K562 (cell line): ENCODE measurements around the gene SLC4A3. TPM values are rescaled to one million over a fixed set of nuclear protein-coding genes. Genes with fewer than 3 reads are reported as not detected.

Source experiments
- ATF1 ChIP-seq, 2 experiments: fragments of 450-650 bp in 1 of 2; IDR thresholded peaks; 2 replicates each; pipeline ENCODE4 v1.6.1; 2016; ENCODE audit warnings: missing compliant biosample characterization in 1 of 2, missing genetic modification characterization in 1 of 2
- E2F3 ChIP-seq: fragments of 250-450 bp; sonication (Bioruptor Pico); IDR thresholded peaks from 2 replicates; pipeline ENCODE4 v1.4.0; 2020; ENCODE audit warnings: mild to moderate bottlenecking
- ESRRB ChIP-seq: fragments of 250-450 bp; sonication (Bioruptor Pico); IDR thresholded peaks from 2 replicates; pipeline ENCODE4 v1.5.0; 2020; ENCODE audit warnings: mild to moderate bottlenecking, moderate library complexity, borderline replicate concordance
- ETS2 ChIP-seq: IDR thresholded peaks from 2 replicates; pipeline ENCODE4 v1.6.1; 2016; ENCODE audit warnings: borderline replicate concordance, missing genetic modification characterization, mild to moderate bottlenecking, moderate library complexity, missing compliant biosample characterization; ENCODE audit not compliant: poor library complexity, severe bottlenecking
- ETV5 ChIP-seq: sonication (generic); formaldehyde crosslinking; IDR thresholded peaks from 2 replicates; pipeline ENCODE4 v1.4.0; 2020; ENCODE audit warnings: low read depth, mild to moderate bottlenecking, missing genetic modification reagents
- GATAD2A ChIP-seq: fragments of 450-650 bp; IDR thresholded peaks from 2 replicates; pipeline ENCODE4 v1.6.1; 2017
- HSF4 ChIP-seq: fragments of 250-450 bp; sonication (Bioruptor Pico); IDR thresholded peaks from 2 replicates; pipeline ENCODE4 v2.1.2; 2022; ENCODE audit warnings: mild to moderate bottlenecking, moderate library complexity, borderline replicate concordance
- KHSRP ChIP-seq: fragments of 450-650 bp; IDR thresholded peaks from 2 replicates; pipeline ENCODE4 v1.6.1; 2017
- L3MBTL2 ChIP-seq: fragments of 450-650 bp; IDR thresholded peaks from 2 replicates; pipeline ENCODE4 v1.6.1; 2016; ENCODE audit warnings: mild to moderate bottlenecking, moderate library complexity
- NFXL1 ChIP-seq: fragments of 450-650 bp; formaldehyde crosslinking; IDR thresholded peaks from 2 replicates; pipeline ENCODE4 v1.4.0; 2021; ENCODE audit warnings: mild to moderate bottlenecking
- PHB2 ChIP-seq: fragments of 450-650 bp; IDR thresholded peaks from 2 replicates; pipeline ENCODE4 v1.6.1; 2017; ENCODE audit warnings: low read depth
- SAP30 ChIP-seq: fragments of 200-600 bp; sonication (generic); IDR thresholded peaks from 2 replicates; pipeline ENCODE4 v1.6.1; 2012; ENCODE audit warnings: borderline replicate concordance, low read depth, mild to moderate bottlenecking, moderate library complexity, low read length, control low read depth, inconsistent platforms; ENCODE audit not compliant: insufficient read depth, poor library complexity, severe bottlenecking
- SMAD3 ChIP-seq: fragments of 450-650 bp; formaldehyde crosslinking; conservative IDR thresholded peaks from 2 replicates; pipeline ENCODE4 v1.4.0; 2020; ENCODE audit warnings: mild to moderate bottlenecking
- SMARCA4 ChIP-seq: fragments of 450-650 bp; IDR thresholded peaks from 2 replicates; pipeline ENCODE4 v1.6.1; 2016
- SREBF2 ChIP-seq: sonication (generic); formaldehyde crosslinking; IDR thresholded peaks from 2 replicates; pipeline ENCODE4 v1.4.0; 2020; ENCODE audit warnings: mild to moderate bottlenecking, missing genetic modification reagents
- SRSF1 ChIP-seq: fragments of 200-400 bp; formaldehyde crosslinking; IDR thresholded peaks from 2 replicates; pipeline ENCODE4 v1.6.1; 2017; ENCODE audit warnings: mild to moderate bottlenecking, low read depth, low read length, moderate library complexity
- TBP ChIP-seq: optimal IDR thresholded peaks from 2 replicates; pipeline ENCODE3; 2011; ENCODE audit warnings: low read depth, low read length, improper control_type of control experiment
- TSC22D4 ChIP-seq: fragments of 450-650 bp; IDR thresholded peaks from 2 replicates; pipeline ENCODE4 v1.6.1; 2016; ENCODE audit warnings: missing genetic modification characterization, missing biosample characterization, control low read depth
- ZKSCAN3 ChIP-seq: fragments of 250-450 bp; sonication (Bioruptor Pico); IDR thresholded peaks from 2 replicates; pipeline ENCODE4 v1.4.0; 2020
- ZKSCAN8 ChIP-seq: fragments of 200-800 bp; sonication (Bioruptor generic); IDR thresholded peaks from 2 replicates; pipeline ENCODE4 v1.6.1; 2016; ENCODE audit warnings: missing genetic modification characterization, missing compliant biosample characterization
- ZNF316 ChIP-seq: fragments of 450-650 bp; IDR thresholded peaks from 2 replicates; pipeline ENCODE4 v1.6.1; 2016
- ZNF766 ChIP-seq: fragments of 200-800 bp; sonication (Bioruptor generic); conservative IDR thresholded peaks from 2 replicates; pipeline ENCODE4 v1.6.1; 2016; ENCODE audit warnings: missing genetic modification characterization, missing compliant biosample characterization
- polyA plus RNA-seq, 8 experiments: library from polyadenylated mRNA; depleted of rRNA in 4 of 8; stranded (reverse) in 5 of 8; unstranded in 3 of 8; fragments of >200 nt; fragmentation: Nextera tagmentation in 2 of 8; fragmentation: Illumina TruSeq in 1 of 8; extraction: Ambion mirVana in 2 of 8; extraction: Trizol in 1 of 8; gene quantifications; 2 replicates each; pipeline versions ENCODE4 v1.2.1 to v1.2.3, GENCODE V29; 2011 to 2014; ENCODE audit warnings: inconsistent platforms in 1 of 8, missing spikeins in 1 of 8
- total RNA-seq, 7 experiments: library from RNA; depleted of rRNA in 6 of 7; stranded (reverse); fragments of >200 nt in 6 of 7; fragmentation: Illumina TruSeq in 2 of 7; extraction: Trizol in 2 of 7; gene quantifications; 2 replicates each; pipeline versions ENCODE4 v1.2.1 to v1.2.3, GENCODE V29; 2011 to 2021; ENCODE audit warnings: low replicate concordance in 1 of 7
- TF ChIP-seq, protein P1 (sequence below): fragments of 200-800 bp; sonication (Bioruptor generic); IDR thresholded peaks from 2 replicates; pipeline ENCODE4 v1.6.1; 2017; ENCODE audit warnings: missing genetic modification characterization, missing compliant biosample characterization
- TF ChIP-seq, protein P2 (sequence below), 3 experiments: fragments of 200-800 bp in 1 of 3; sonication (Bioruptor generic) in 1 of 3; sonication (generic) in 1 of 3; formaldehyde crosslinking in 1 of 3; IDR thresholded peaks; 2 replicates each; pipeline versions ENCODE4 v1.6.1 to v1.8.0; 2016 to 2022; ENCODE audit warnings: mild to moderate bottlenecking in 2 of 3, missing compliant biosample characterization in 2 of 3, missing genetic modification characterization in 2 of 3, missing genetic modification reagents in 1 of 3
- TF ChIP-seq, protein P3 (sequence below): IDR thresholded peaks from 2 replicates; pipeline ENCODE4 v1.6.1; 2016; ENCODE audit warnings: missing genetic modification characterization, missing compliant biosample characterization
- TF ChIP-seq, protein P4 (sequence below): sonication (generic); formaldehyde crosslinking; IDR thresholded peaks from 2 replicates; pipeline ENCODE4 v1.8.0; 2022; ENCODE audit warnings: missing genetic modification reagents, mild to moderate bottlenecking, moderate library complexity, borderline replicate concordance

SLC4A3 gene
- total and polyA plus RNA-seq, 9 of the 15 experiments (the other 6 are each of a cell fraction or from before 2014, with no cell fraction given), result 0.04 to 0.31 (median 0.16) TPM; not detected in 5

DNA sequence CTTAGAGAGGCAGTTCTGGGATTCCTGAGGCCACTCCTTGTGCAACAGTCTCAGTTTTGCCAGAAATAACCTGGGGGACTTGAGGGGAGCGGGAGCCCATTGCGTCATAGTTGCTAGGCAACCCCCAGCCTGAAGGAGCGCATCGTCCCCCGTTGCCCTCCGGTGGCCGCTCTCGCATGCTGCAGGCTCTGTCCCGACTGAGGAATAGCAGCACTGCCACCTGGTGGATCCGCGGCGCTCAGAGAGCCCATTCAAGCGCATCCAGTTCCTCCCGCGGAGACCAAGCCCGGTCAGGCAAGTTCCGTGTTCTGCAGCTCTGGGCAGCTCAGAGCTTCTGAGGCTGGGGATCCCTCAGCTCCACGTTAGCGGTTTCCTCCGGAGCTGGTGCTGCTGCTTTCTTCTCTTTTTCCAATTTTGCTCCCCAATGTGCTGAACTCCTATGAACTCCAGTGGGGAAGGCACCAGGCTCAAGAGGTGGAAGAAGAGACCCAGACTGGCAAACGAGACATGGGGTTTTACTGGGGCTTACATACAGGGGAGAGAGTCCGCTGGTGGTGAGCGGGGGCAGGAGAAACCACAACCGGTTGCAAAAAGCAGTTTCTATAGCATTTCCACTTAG is 15.1 kb downstream of the SLC4A3 start (continued):
- TF ChIP-seq ZNF766 (CRISPR knock-in tag), result no peak
- TF ChIP-seq TSC22D4 (tag), result no peak
- TF ChIP-seq ZKSCAN8 (CRISPR knock-in tag), result no peak
- TF ChIP-seq KHSRP, result no peak
- no peak for TF ChIP-seq ATF1 (CRISPR knock-in tag; IDR thresholded peaks at IDR 0.05)
- peak; percentile 89 for TF ChIP-seq ATF1 (tag; IDR thresholded peaks at IDR 0.05)
- no peak for TF ChIP-seq SMARCA4
- TF ChIP-seq ETS2, result no peak
- TF ChIP-seq E2F3, result no peak
- TF ChIP-seq SMAD3 (CRISPR knock-in tag), result no peak
- TF ChIP-seq NFXL1, result no peak
- TF ChIP-seq L3MBTL2, result no peak
- TF ChIP-seq, protein P1, sequence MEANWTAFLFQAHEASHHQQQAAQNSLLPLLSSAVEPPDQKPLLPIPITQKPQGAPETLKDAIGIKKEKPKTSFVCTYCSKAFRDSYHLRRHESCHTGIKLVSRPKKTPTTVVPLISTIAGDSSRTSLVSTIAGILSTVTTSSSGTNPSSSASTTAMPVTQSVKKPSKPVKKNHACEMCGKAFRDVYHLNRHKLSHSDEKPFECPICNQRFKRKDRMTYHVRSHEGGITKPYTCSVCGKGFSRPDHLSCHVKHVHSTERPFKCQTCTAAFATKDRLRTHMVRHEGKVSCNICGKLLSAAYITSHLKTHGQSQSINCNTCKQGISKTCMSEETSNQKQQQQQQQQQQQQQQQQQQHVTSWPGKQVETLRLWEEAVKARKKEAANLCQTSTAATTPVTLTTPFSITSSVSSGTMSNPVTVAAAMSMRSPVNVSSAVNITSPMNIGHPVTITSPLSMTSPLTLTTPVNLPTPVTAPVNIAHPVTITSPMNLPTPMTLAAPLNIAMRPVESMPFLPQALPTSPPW (CRISPR knock-in tag), result peak; percentile 22; the same call in 1 of the 2 replicates
- no peak for TF ChIP-seq HSF4
- no peak for TF ChIP-seq PHB2
- TF ChIP-seq, protein P2, sequence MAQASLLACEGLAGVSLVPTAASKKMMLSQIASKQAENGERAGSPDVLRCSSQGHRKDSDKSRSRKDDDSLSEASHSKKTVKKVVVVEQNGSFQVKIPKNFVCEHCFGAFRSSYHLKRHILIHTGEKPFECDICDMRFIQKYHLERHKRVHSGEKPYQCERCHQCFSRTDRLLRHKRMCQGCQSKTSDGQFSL (CRISPR knock-in tag; IDR thresholded peaks at IDR 0.05), result peak; percentile 52; the same call in 1 of the 2 replicates
- TF ChIP-seq, protein P2 (tag; IDR thresholded peaks at IDR 0.05), result no peak
- no peak for TF ChIP-seq ZKSCAN3 (CRISPR knock-in tag)
- TF ChIP-seq GATAD2A, result no peak
- TF ChIP-seq TBP, result no peak
- TF ChIP-seq ESRRB (CRISPR knock-in tag), result no peak
- TF ChIP-seq SREBF2 (CRISPR knock-in tag), result no peak
- TF ChIP-seq ETV5 (CRISPR knock-in tag), result peak; percentile 35; the same call in 1 of the 2 replicates
- TF ChIP-seq SRSF1, result no peak
- TF ChIP-seq SAP30, result no peak
- TF ChIP-seq, protein P3, sequence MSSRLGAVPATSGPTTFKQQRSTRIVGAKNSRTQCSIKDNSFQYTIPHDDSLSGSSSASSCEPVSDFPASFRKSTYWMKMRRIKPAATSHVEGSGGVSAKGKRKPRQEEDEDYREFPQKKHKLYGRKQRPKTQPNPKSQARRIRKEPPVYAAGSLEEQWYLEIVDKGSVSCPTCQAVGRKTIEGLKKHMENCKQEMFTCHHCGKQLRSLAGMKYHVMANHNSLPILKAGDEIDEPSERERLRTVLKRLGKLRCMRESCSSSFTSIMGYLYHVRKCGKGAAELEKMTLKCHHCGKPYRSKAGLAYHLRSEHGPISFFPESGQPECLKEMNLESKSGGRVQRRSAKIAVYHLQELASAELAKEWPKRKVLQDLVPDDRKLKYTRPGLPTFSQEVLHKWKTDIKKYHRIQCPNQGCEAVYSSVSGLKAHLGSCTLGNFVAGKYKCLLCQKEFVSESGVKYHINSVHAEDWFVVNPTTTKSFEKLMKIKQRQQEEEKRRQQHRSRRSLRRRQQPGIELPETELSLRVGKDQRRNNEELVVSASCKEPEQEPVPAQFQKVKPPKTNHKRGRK (tag), result no peak
- TF ChIP-seq ZNF316, result no peak
- TF ChIP-seq, protein P4, sequence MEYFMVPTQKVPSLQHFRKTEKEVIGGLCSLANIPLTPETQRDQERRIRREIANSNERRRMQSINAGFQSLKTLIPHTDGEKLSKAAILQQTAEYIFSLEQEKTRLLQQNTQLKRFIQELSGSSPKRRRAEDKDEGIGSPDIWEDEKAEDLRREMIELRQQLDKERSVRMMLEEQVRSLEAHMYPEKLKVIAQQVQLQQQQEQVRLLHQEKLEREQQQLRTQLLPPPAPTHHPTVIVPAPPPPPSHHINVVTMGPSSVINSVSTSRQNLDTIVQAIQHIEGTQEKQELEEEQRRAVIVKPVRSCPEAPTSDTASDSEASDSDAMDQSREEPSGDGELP (CRISPR knock-in tag), result peak; percentile 88
